ENCODE measurements around the gene FAM200C.

GRCh38 chr5:160371294-160371693 is 28.6 kb downstream of the FAM200C start:
- TF ChIP-seq ATF3 (CRISPR knock-in tag; conservative IDR thresholded peaks at IDR 0.05) = no peak
- no peak for TF ChIP-seq CTCF (IDR thresholded peaks at IDR 0.05)
- no peak for TF ChIP-seq ESRRA (CRISPR knock-in tag; IDR thresholded peaks at IDR 0.05; ENCODE audit: borderline replicate concordance)
- no peak for TF ChIP-seq GABPB1 (CRISPR knock-in tag; IDR thresholded peaks at IDR 0.05)
- TF ChIP-seq NFYB (CRISPR knock-in tag; conservative IDR thresholded peaks at IDR 0.05; ENCODE audit: low read depth) = no peak
- TF ChIP-seq ZNF512 (CRISPR knock-in tag; IDR thresholded peaks at IDR 0.05; ENCODE audit: borderline replicate concordance) = no peak
